Panc1 (cell line): ENCODE data around the gene GRM7. TPM values are rescaled to one million over a fixed set of nuclear protein-coding genes. Genes with fewer than 3 reads are reported as not detected.

Experiments used
- ATAC-seq: fragments of 200-7000 bp; cut with Tn5 transposase; 2 replicates; pipeline ENCODE4 v1.9.1; 2020; ENCODE audit warnings: mild to moderate bottlenecking, moderate library complexity
- BruUV-seq: library from RNA; stranded (reverse); fragments of 400-500 nt; replicated peaks from 2 replicates; lab custom pipeline; 2021; lab: Mats Ljungman, UMichigan
- CTCF ChIA-PET: fragments of 300-600 bp; sonication (Branson Sonifier 250); formaldehyde crosslinking; loops from one replicate; lab custom pipeline; 2022; ENCODE audit warnings: antibody characterized with exemption; lab: Charles Lee
- POLR2A ChIA-PET: fragments of 300-600 bp; sonication (Branson Sonifier 250); formaldehyde crosslinking; loops from one replicate; lab custom pipeline; 2022; ENCODE audit warnings: antibody characterized with exemption; lab: Charles Lee
- DNase-seq: peaks from one replicate; pipeline ENCODE4 v3.0.0-alpha.2; 2010; ENCODE audit warnings: low read depth, low spot score
- H3K27ac ChIP-seq: 2 replicates; pipeline ENCODE4 v1.5.1; 2011; ENCODE audit warnings: mild to moderate bottlenecking, low read length, inconsistent platforms
- H3K27me3 ChIP-seq: fragments of 200-500 bp; sonication (Bioruptor generic); 2 replicates; pipeline ENCODE4 v1.6.0; 2014; ENCODE audit warnings: low read length, inconsistent platforms; ENCODE audit not compliant: control insufficient read depth, insufficient read depth
- H3K36me3 ChIP-seq: fragments of 200-500 bp; sonication (Bioruptor generic); 2 replicates; pipeline ENCODE4 v1.5.1; 2014; ENCODE audit warnings: inconsistent platforms, mild to moderate bottlenecking, low read length, moderate library complexity; ENCODE audit not compliant: control insufficient read depth, insufficient read depth
- H3K4me1 ChIP-seq: 2 replicates; pipeline ENCODE4 v1.5.1; 2011; ENCODE audit warnings: inconsistent platforms, mild to moderate bottlenecking, low read length, moderate library complexity; ENCODE audit not compliant: control insufficient read depth, insufficient read depth
- H3K4me3 ChIP-seq, 2 experiments: 2 replicates each; pipeline ENCODE4 v1.5.1; 2011 to 2012; ENCODE audit warnings: low read depth in 2 of 2, low read length in 2 of 2, mild to moderate bottlenecking in 2 of 2, inconsistent platforms in 1 of 2, moderate library complexity in 1 of 2
- H3K9me3 ChIP-seq: fragments of 200-500 bp; sonication (Bioruptor generic); 2 replicates; pipeline ENCODE4 v1.5.1; 2014; ENCODE audit warnings: low read depth, mild to moderate bottlenecking, inconsistent platforms, low read length, moderate library complexity; ENCODE audit not compliant: control insufficient read depth, insufficient read depth
- POLR2AphosphoS5 ChIP-seq: IDR thresholded peaks from 2 replicates; pipeline ENCODE4 v1.6.1; 2012; ENCODE audit warnings: mild to moderate bottlenecking, low read depth, low read length, moderate library complexity
- SIN3A ChIP-seq: IDR thresholded peaks from 2 replicates; pipeline ENCODE4 v1.6.1; 2012; ENCODE audit warnings: low read depth, mild to moderate bottlenecking, low read length, moderate library complexity, borderline replicate concordance; ENCODE audit not compliant: insufficient read depth
- TCF7L2 ChIP-seq: IDR thresholded peaks from 2 replicates; pipeline ENCODE4 v1.6.1; 2011; ENCODE audit warnings: mild to moderate bottlenecking, low read depth, low read length, inconsistent platforms
- in situ Hi-C: cut with HindIII; loops from 2 replicates; pipeline ENCODE4 v1.10.0; 2016; ENCODE audit warnings: low sequenced_read_pairs, low pct_unique_long_range_greater_than_20kb
- intact Hi-C: fragments of 100-400 bp; cut with micrococcal nuclease; formaldehyde crosslinking; loops from one replicate; pipeline ENCODE4 v1.10.0; 2022; ENCODE audit not compliant: unreplicated experiment
- total RNA-seq: library from RNA; stranded (reverse); gene quantifications from one replicate; pipeline ENCODE4 v1.2.1, GENCODE V29; 2021; ENCODE audit not compliant: unreplicated experiment
- TF ChIP-seq, protein P1 (sequence below), 2 experiments: IDR thresholded peaks; 2 replicates each; pipeline ENCODE4 v1.6.1; 2011 to 2012; ENCODE audit warnings: low read depth in 2 of 2, control low read depth in 1 of 2, low read length in 1 of 2, mild to moderate bottlenecking in 1 of 2, moderate library complexity in 1 of 2; ENCODE audit not compliant: insufficient read depth in 1 of 2
- TF ChIP-seq, protein P2 (sequence below): fragments of 450-650 bp; IDR thresholded peaks from 2 replicates; pipeline ENCODE4 v1.5.1; 2017; ENCODE audit warnings: mild to moderate bottlenecking

GRM7 gene
- total RNA-seq, 1 experiment from 2014 or later = not detected

DNA sequence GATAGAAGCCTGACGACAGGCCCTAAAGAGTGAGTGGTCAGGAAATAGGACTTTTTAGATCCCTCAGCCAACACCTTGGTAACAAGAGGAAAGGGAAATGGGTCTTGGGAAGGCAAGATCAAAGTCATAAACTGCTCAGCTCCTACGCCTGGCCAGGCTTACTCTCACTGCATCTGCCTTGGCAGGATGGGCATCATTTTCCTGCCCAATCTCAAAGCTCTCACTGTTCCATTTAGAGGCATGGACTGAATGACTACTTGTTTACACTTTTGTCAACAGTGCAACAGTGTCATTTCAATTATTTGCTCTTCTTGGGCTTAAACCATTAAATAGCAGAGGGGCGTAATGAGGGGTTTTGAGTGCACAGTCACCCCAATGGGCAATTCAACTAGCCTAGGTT, 808.7 kb downstream of the GRM7 start:
- Histone ChIP-seq H3K27ac (no peak overlapping the region), H3K4me3 (no peak overlapping the region), H3K4me1 (no peaks in the 10 kb centered on the region), H3K27me3 (no peaks in the 10 kb centered on the region), H3K9me3 (no peaks in the 10 kb centered on the region), H3K36me3 (no peaks in the 10 kb centered on the region)
- intact Hi-C loops = no loop called here
- DNase-seq = no peak
- BruUV-seq = no TSS peak
- ChIA-PET POLR2A (no interaction called here), CTCF (no interaction called here)
- no peak for ATAC-seq
- in situ Hi-C loops = no loop called here
- TF ChIP-seq, protein P1, sequence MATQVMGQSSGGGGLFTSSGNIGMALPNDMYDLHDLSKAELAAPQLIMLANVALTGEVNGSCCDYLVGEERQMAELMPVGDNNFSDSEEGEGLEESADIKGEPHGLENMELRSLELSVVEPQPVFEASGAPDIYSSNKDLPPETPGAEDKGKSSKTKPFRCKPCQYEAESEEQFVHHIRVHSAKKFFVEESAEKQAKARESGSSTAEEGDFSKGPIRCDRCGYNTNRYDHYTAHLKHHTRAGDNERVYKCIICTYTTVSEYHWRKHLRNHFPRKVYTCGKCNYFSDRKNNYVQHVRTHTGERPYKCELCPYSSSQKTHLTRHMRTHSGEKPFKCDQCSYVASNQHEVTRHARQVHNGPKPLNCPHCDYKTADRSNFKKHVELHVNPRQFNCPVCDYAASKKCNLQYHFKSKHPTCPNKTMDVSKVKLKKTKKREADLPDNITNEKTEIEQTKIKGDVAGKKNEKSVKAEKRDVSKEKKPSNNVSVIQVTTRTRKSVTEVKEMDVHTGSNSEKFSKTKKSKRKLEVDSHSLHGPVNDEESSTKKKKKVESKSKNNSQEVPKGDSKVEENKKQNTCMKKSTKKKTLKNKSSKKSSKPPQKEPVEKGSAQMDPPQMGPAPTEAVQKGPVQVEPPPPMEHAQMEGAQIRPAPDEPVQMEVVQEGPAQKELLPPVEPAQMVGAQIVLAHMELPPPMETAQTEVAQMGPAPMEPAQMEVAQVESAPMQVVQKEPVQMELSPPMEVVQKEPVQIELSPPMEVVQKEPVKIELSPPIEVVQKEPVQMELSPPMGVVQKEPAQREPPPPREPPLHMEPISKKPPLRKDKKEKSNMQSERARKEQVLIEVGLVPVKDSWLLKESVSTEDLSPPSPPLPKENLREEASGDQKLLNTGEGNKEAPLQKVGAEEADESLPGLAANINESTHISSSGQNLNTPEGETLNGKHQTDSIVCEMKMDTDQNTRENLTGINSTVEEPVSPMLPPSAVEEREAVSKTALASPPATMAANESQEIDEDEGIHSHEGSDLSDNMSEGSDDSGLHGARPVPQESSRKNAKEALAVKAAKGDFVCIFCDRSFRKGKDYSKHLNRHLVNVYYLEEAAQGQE (IDR thresholded peaks at IDR 0.05; ENCODE audit: insufficient read depth in 1 of 2, low read depth in 2 of 2, low read length in 1 of 2) = no peak
- TF ChIP-seq, protein P2, sequence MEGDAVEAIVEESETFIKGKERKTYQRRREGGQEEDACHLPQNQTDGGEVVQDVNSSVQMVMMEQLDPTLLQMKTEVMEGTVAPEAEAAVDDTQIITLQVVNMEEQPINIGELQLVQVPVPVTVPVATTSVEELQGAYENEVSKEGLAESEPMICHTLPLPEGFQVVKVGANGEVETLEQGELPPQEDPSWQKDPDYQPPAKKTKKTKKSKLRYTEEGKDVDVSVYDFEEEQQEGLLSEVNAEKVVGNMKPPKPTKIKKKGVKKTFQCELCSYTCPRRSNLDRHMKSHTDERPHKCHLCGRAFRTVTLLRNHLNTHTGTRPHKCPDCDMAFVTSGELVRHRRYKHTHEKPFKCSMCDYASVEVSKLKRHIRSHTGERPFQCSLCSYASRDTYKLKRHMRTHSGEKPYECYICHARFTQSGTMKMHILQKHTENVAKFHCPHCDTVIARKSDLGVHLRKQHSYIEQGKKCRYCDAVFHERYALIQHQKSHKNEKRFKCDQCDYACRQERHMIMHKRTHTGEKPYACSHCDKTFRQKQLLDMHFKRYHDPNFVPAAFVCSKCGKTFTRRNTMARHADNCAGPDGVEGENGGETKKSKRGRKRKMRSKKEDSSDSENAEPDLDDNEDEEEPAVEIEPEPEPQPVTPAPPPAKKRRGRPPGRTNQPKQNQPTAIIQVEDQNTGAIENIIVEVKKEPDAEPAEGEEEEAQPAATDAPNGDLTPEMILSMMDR = no peak
- TF ChIP-seq TCF7L2 (no peak), SIN3A (no peak), POLR2AphosphoS5 (no peak)

DNA sequence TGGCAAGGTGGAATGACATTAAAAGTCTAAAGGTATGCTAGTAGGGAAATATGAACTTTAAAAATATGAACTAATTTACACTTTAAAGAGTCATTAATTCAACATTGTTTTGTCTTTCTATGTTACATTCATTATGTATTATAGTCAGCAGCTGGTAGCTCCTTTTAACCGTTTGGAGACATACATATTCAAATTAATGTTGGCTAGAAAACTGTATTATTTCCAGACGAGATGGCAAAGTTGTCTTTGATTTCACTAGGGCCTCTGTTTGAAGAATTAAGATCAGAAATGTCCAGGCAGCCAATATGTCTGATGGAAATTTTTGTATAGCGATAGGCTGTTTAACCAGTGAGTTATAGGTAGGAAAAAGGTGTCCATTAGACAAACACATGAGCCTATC, 817.6 kb downstream of the GRM7 start:
- ChIA-PET POLR2A (no interaction called here), CTCF (no interaction called here)
- BruUV-seq = no TSS peak
- ATAC-seq (no peak), DNase-seq (no peak)
- in situ Hi-C loops (no loop called here), intact Hi-C loops (no loop called here)
- TF ChIP-seq, protein P2 = no peak
- TF ChIP-seq, protein P1 (IDR thresholded peaks at IDR 0.05; ENCODE audit: insufficient read depth in 1 of 2, low read depth in 2 of 2, low read length in 1 of 2) = no peak
- no peak for TF ChIP-seq TCF7L2
- no peak for TF ChIP-seq POLR2AphosphoS5
- Histone ChIP-seq H3K4me3 (no peak overlapping the region), H3K27me3 (no peaks in the 10 kb centered on the region), H3K9me3 (no peaks in the 10 kb centered on the region), H3K36me3 (no peaks in the 10 kb centered on the region), H3K4me1 (no peaks in the 10 kb centered on the region), H3K27ac (no peak overlapping the region)
